NCI-H2081 (cell line): Measurements from ENCODE around the gene ARG2.

Experiments used
- DNase-seq, 2 experiments: peaks; one replicate each; lab custom pipeline; 2025; lab: John Stamatoyannopoulos, UW

Gene ARG2

DNA sequence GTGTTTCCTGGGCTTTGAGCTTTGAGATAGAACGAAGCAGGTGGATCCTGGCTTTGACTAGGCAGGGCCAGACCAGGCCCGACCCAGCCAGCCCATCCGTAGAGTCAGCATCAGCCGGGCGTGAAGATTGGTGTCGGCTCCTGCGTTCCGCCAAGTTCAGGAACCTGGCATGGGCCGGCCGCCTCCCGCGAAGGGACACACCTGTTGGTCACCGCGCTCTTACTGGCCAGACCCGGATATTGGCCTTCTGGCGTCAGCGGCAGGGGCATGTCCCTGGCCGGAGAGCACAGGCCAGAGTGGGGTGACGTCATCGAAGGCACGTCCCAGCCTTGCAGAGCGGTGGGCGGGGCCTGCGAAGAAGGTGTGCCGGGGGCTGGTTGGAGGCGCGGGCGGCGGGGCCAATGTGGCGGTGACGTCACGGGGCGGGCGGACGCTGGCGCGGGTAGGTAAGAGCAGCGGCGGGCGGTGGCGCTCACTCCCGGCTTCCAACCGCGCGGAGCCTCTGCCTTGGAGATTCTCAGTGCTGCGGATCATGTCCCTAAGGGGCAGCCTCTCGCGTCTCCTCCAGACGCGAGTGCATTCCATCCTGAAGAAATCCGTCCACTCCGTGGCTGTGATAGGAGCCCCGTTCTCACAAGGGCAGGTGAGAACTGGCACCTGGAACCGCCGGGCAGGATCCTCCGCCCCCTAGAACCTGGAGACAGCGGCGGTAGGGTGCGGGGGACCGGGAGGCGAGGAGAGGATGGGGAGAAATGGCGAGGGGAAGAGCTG, at the start of gene ARG2:
Gene ARG2, plus strand, starts transcription at position 475 of the 771 bp plus-strand sequence. Its CDS starts 58 bp downstream, at position 533.
- peak; percentile 96 to 97 for DNase-seq

DNA sequence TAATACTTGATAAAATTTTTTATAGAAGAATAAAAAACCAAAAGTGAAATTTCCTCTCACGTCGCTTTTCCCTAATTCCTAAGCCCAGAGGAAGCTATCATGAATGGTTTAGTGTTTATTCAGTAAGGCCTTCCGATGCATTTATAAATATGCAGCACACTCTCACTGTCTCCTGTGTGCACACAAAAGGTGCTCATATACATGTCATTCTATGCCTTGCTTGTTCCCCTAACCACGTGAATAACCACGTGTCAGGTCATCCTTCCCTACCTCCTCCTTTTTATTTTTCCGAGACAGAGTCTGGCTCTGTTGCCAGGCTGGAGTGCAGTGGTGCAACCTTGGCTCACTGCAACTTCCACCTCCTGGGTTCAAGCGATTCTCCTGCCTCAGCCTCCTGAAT, 49.3 kb upstream of the ARG2 start:
- DNase-seq: no peak

DNA sequence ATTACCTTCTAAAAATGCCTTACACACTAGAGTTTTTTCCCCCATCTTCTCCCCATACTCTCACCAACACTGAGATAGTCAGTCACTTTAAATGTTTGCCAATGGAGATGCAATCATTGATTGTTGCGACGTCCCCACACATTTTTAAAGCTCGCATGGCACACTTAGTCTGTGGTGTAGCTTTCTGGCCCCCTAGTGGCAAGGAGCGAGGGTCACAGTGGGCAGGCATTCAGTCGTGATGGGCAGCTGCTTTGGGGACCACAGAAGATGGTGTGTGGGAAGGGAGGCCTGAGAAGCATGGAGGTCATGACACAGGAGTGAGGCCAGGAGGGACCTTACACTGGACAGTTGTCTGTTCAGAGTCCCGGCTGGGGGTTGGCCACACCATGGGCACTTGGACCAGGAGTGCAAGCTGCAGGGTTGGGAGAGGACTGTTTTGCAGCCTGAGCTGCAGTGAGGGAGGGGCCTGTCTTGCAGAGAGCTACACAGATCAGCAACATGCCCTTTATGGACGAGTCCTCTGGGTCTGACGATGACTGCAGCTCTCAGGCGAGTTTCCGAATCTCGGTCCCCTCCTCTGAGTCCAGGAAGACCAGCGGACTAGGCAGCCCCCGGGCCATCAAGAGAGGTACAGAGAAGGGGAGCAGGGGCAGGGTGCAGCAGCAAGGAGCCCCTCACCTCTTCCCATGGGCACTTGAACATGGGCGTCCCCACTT, 48.3 kb upstream of the ARG2 start:
- peak; percentile 42 to 59 for DNase-seq

DNA sequence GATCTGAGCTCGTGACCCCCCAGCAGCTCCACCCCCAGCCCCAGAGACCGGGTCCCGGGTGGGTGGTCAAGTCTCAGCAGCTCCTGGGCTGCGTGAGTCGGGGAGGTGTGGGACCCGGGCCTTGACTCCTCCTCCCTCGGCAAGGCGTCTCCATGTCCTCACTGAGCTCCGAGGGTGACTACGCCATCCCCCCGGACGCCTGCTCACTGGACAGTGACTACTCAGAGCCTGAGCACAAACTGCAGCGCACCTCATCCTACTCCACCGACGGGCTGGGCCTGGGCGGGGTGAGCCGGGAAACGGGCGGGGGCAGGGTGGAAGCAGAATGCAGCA, 47.8 kb upstream of the ARG2 start:
- no peak for DNase-seq

DNA sequence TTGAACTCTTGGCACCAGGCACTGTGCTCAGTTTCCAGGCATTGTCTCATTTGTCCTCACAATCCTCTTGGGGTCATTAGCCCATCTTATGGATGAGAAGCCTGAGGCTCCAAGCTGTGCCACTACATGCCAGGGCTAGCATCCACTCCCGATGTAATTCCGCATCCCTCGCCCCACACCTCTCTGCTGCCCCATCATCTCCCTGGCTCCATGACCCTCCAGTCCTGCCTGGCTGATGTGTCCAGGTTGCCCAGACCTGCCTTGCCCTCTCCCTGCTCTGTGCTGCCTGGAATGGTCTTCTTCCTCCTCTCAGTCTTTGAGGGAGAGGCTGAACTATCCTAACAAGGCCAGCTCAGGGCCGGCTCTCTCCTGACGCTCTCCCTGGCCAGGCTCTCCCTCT, 47.1 kb upstream of the ARG2 start:
- no peak for DNase-seq

DNA sequence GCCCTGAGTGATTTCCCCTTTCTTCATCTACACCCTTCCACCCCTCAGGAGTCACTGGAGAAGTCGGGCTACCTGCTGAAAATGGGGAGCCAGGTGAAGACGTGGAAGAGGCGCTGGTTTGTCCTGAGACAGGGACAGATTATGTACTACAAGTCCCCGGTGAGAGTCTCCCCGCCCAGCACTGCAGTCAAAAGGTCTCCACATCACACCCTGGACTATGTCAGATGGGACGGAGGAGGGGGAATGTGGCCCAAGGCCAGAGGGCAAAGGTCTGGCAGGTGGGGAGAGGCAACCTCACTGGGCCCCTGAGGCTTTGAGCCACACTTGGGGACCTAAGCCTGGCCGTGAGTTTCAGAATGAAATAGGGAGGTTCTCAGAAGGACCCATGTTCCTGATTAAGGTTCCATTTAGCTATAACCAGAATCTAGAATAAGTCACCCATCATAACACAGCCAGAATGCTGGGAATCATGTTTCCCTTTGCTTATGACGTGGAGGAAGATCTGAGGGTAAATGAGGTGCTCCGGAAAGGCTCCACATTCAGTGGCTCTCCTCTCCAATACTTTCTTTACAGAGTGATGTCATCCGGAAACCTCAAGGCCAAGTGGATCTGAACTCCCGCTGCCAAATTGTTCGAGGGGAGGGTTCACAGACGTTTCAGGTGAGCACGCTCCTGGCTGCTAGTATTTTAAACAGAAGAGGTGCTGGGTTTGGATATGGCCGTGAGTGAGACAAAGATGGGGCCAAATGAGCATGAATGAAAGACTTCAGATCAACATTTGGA, 46.3 kb upstream of the ARG2 start:
- no peak for DNase-seq

DNA sequence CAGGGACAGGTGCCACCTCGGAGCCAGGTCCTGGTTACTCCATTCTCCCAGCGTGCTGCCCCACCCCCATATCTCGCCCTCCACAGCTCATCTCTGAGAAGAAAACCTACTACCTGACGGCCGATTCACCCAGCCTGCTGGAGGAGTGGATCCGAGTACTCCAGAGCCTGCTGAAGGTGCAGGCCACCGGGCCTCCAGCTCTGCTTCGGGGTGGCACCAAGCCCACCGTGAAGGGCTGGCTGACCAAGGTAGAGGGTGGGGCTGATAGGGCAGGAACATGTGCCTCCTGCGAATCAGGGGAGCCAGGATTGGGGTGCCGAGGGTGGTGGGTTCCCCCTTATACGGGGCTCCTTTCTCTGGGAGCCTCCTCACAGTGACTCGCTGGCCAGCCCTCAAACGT, 45.6 kb upstream of the ARG2 start:
- no peak for DNase-seq

DNA sequence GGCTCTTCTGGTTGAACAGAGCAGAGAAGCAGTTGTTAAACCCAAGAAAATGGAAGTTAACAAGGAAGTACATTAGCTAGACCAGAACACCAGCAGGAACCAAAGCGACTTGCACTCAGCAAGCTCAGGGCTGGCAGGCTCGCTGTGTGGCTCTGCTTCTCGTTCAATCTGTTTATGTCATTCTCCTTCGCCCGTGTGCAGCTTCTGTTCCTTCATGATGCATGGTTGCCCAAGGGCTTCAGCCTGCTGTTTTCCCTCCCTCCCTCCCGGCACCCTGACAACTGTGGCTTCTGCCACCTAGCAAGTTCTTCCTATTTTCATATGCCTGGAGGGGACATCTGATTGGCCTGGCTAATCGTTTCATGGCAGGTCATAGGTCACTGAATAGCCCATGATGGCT, 44.9 kb upstream of the ARG2 start:
- no peak for DNase-seq

DNA sequence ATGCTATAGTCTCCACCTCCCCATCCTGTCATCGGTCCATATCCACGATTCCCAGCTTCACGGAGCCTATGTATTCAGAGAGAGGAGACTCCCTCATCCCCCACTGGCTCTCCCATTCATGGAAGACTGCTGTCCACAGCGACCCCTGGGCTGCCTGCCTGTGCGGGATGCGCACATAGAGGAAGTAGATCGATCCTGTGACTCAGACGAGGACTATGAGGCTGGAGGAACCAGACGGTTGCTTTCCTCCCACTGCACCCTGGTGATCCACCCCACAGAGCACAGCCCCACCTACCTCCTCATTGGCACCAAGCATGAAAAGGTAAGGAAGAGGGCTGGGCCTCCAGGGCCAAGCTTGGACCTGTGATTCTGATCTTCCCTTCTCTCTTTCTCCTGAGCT, 44.0 kb upstream of the ARG2 start:
- DNase-seq: no peak

DNA sequence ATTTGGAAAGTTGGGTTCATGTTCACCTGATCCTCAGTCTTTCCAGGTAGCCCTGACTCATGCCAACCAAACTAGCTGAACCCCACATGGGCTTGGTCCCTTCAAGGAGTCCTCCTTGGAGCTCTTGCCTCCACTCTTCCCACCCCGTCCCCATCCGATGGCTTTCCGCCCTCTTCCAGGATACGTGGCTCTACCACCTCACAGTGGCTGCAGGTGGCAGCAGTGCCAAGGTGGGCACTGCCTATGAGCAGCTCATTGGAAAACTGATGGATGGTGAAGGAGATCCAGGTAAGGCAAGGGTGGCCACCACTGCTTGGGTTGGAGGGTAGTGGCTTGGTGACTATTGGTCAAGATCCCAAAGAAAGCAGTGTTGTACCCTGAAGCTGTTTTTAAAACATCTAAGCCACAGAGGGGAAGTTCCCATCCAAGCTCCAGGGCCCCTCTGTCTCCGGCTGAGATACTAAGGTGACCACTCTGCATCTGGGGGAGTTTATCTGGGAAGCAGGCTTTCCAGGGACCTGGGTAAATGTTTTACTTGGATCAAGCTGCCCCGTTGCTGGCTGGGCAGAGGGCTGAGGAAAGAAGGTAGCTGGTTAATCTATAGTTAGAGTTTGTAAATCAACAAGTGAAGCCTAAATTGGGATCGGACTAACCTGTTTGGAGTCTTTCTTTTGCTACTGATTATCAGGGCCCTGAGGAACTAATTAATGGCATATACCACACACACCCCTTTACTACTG, 43.3 kb upstream of the ARG2 start:
- no peak for DNase-seq

DNA sequence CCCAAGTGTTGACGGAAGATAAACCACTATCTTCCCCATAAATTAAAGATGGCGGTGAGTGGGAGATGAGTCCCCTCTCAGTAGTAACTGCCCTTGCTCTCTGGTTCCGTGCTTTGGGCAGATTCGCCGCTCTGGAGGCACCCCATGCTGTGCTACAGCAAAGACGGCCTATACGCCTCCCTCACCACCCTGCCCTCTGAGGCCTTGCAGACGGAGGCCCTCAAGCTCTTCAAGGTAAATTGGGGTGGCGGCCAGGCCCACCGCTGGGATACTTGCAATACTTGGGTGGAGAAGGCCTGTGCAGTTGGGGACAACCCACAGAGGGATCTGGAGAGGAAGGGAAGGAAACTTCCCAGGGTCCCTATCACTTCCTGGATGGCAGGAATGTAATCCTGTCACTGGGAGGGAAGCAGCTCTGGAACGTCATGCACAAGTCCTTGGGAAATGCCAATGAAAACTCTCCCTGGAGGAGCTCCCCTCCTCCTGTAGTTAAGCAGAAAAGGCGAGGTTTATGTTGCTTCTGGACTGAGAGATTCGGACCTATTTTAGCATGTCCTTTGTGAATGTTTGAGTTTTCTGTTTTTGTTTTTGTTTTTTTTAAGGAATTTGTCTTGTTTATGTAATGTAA, 42.4 kb upstream of the ARG2 start:
- DNase-seq: no peak

DNA sequence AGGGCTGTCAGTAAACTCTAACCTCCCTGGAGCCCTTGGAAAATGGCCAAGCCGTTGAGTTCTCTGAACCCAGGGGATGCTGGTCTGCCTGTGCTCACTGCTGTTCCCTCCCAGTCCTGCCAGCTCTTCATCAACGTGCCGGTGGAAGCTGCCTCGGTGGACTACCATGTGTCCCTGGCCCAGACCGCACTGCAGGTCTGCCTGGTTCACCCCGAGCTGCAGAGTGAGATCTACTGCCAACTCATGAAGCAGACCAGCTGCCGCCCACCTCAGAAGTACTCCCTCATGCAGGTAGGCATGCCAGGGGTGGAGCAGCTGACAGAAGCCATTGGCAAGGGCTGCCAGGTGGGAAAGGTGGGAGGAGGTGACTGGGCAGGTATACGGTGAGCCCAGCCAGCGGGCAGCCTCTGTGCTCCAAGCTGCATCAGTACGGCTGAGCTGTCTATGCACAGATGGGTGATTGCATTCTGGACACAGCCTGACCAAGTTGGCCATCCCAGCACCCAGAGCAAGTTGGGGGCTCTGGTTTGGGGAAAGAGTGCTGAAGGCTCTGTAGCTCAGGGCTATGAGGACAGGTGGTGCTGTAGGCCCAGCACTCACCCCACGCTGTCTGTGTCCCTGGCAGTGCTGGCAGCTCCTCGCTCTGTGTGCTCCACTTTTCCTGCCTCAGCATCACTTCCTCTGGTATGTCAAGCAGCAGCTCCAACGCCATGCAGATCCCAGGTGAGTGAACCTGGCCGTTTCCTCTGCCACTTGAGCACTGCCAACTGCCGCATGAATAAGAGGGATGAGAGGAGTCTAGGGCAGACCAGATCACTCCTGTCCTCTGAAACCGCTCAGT, 41.6 kb upstream of the ARG2 start:
- no peak for DNase-seq

DNA sequence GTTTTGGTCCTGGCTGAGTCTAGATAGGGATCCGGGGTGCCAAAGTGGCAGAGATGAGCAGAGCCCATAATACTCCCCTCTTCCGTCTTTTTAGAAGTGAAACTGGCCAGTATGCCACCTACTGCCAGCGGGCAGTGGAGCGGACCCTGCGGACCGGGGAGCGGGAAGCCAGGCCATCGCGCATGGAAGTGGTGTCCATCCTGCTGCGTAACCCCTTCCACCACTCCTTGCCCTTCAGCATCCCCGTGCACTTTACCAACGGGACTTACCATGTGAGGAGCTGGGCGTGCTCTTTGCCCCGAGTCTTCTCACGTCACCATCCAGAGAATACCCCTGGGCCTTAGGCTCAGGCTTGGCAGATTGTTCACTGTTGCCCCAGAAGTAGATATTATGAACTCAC, 40.7 kb upstream of the ARG2 start:
- no peak for DNase-seq

DNA sequence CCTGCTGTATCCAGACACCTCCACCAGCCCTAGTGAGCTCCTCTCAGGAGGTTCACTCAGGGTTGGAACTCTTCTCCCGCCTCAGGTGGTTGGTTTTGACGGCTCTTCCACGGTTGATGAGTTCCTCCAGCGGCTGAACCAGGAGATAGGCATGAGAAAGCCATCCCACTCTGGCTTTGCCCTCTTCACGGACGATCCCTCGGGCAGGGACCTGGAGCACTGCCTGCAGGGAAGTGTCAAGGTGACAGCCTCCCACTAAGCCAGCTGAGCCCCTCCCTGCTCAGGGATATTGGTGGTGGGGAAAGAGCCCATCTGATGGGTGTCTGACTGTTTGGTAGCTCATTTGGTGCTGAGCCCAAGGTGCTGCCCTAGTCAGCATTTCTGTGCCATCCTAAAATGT, 40.1 kb upstream of the ARG2 start:
- DNase-seq: no peak

DNA sequence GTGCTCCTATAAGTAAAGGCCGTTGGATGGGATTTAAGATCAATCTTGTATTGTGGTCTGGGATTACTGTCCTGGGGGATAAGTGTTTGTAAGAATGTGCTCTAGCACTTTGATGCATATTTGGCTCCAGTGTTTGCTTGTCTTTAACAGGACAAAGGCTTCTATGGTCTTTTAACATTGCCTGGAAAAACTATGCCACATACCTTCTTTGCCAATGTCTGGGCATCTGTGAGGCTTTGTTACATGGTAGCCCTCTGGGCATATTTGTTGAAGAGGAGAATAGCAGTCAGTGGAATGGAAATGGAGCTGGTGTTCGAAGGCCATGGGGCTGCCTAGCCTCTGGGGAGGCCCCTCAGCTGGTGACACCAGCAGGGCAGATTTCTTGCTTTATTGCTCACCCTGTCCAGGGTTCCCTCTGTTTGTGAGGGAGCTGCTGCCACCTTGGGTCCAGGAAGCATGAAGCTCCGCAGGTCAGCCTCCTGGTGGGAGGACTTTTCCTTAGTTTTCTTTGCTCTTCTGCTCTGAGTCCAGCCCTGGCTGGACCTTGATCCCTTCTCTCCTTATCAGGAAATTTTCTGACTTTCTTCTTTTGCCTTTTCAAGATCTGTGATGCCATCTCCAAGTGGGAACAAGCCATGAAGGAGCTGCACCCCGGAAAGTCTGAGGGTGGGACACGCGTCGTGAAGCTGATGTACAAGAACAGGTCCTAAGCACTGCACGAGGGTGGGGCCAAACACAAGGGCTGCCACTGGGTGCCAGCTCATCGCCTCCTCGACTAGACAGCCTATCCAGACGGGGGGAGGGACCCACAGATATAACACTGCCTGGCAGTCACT, 39.2 kb upstream of the ARG2 start:
- no peak for DNase-seq

DNA sequence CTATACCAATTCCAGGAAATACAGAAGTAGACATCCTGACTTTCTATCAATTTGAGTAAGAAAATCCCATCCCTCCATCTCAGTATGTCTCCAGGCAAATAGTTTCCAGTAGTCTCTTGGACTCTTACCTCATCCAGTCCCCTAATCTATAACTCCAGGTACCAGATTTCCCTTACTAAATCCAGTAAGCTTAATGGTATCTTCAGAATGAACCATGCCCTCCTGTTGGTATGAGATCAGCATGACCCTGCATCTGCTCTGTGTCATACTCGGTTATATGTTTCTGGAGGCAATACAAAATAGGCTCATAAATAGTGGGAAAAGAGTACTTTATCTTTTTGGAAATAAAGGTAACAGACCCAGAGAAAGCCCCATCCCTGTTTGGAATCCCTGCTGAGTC, 38.1 kb upstream of the ARG2 start:
- no peak for DNase-seq

DNA sequence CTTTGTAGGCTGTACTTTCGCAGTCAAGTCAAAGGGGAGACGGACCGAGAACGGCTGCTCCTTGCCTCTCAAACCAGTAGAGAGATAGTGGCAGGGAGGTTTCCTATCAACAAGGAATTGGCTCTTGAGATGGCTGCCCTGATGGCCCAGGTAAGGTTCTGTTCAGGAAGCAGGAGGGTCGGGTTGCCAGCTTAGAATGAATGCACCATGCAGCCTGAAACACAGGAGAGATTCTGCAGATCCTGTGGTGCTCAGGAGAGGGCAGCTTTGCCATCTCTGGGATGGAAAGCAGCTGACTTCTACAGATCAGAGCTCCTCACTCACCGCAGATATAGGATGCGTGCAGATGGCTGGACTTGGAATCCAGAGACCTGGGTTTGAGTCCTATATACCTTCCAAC, 37.7 kb upstream of the ARG2 start:
- DNase-seq: no peak

DNA sequence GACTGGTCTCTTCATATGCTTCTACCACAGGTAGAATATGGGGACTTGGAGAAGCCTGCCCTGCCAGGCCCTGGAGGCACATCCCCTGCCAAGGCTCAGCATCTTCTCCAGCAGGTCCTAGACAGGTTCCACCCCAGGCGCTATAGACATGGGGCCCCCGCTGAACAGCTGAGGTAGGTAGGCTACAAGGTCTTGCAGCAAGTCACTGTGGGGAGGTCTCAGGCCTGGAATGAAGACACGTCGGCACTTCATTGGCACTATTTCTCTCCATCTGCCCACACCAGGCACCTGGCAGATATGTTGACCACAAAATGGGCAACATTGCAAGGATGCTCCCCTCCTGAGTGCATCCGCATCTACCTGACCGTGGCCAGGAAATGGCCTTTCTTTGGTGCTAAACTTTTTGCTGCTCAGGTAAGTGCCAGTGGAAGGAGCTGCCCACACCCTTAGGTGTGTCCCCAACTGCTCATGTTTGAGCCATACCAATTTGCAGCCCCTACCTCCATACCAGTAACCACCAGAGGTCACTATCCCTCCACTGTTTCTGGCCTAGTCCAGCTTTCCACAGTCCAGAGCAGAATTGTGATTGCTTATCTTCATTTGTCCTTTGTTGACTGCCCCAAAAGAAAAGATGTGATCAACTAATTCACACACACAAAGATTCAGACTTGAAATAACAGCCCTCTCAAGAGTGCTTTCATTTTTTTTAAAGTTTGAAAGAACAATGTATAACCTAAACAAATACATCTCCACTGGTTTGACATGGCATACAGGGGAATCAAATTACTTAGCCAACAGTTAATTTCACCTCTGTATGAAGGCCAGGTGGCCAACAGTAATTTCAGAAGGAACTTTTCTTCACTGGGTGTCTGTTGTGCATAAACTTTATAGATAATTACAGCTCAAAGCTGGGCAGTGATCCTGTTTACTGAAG, 35.7 kb upstream of the ARG2 start:
- peak; percentile 44 to 45 for DNase-seq

DNA sequence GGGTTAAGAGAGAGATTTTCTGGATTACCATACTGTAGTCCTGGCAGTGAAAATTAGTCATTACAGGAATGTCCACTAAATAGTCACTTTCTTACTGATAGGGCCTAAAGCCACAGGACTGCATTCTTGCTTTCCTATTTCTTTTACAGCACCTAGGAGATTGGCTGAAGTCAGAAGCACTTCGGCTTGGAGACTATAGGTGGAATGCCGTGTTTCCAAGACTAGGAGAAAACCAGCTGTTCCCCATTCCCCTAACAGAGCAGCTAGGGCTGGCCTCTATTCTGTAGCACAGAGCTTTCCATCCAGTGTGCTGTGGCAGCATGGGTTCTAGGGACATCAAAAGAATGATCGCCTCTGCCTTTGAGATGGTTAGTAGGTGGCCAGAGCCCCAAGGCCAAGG, 34.7 kb upstream of the ARG2 start:
- DNase-seq: no peak
